Glutamatergic neuron (in vitro differentiated cells): Measurements from ENCODE around the gene TACC2. TPM values are rescaled to one million over a fixed set of nuclear protein-coding genes. Genes with fewer than 3 reads are reported as not detected.

ENCODE experiments used
- DNase-seq: peaks from one replicate; pipeline ENCODE4 v3.0.0; 2022
- H3K27ac Mint-ChIP-seq: one replicate; pipeline ENCODE4 v1.8.0; 2020; ENCODE audit warnings: mild to moderate bottlenecking, mixed read lengths, inconsistent platforms; ENCODE audit not compliant: unreplicated experiment
- H3K27me3 Mint-ChIP-seq: one replicate; pipeline ENCODE4 v1.8.0; 2020; ENCODE audit warnings: mild to moderate bottlenecking, moderate library complexity, mixed read lengths, inconsistent platforms; ENCODE audit not compliant: unreplicated experiment
- H3K36me3 Mint-ChIP-seq: one replicate; pipeline ENCODE4 v1.8.0; 2020; ENCODE audit warnings: mild to moderate bottlenecking, mixed read lengths, inconsistent platforms; ENCODE audit not compliant: unreplicated experiment
- H3K4me1 Mint-ChIP-seq: one replicate; pipeline ENCODE4 v1.8.0; 2020; ENCODE audit warnings: mild to moderate bottlenecking, low read depth, mixed read lengths, inconsistent platforms; ENCODE audit not compliant: unreplicated experiment
- H3K4me3 Mint-ChIP-seq: one replicate; pipeline ENCODE4 v1.8.0; 2020; ENCODE audit warnings: mild to moderate bottlenecking, mixed read lengths, inconsistent platforms; ENCODE audit not compliant: unreplicated experiment
- H3K9me3 Mint-ChIP-seq: one replicate; pipeline ENCODE4 v1.8.0; 2020; ENCODE audit warnings: mild to moderate bottlenecking, moderate library complexity, mixed read lengths, inconsistent platforms; ENCODE audit not compliant: unreplicated experiment
- total RNA-seq: library from RNA; stranded (reverse); fragmentation: NEBNext Ultra II Directional; extraction: Animal tissue kit (Norgen Biotek cat#: 25700); gene quantifications from one replicate; pipeline ENCODE4 v1.2.1, GENCODE V29; 2021; ENCODE audit not compliant: unreplicated experiment
- TF ChIP-seq, protein P1 (sequence below): fragments of 200-600 bp; sonication (generic); IDR thresholded peaks from one replicate; pipeline ENCODE4 v1.5.0; 2021; ENCODE audit not compliant: partially characterized antibody, unreplicated experiment

TACC2 gene
- total RNA-seq, 1 donor from 2014 or later: 499 TPM

DNA sequence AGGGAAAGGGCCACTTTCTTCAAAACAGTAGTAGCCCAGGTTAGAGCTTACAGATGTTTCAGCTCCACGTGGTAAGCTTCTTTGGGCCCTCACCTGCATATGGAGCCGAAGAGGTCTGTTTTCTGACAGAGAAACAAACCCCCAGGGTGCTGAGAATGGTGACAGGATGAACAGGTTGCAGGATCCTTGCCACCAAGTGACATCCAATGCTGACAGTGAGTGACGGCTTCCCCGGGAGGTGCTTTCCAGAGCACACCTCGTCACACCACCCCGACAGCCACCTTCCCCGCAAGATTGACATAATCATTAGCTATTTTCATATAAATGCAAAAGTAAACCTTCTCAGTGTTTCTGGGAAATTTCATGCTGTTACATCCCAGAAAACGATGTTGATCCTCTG is 172.8 kb downstream of the TACC2 start:
- Mint-ChIP-seq H3K27ac (peak overlapping the region; percentile 99), H3K4me3 (peak overlapping the region; percentile 95), H3K27me3 (peaks cover 36% of the 10 kb centered on the region), H3K9me3 (peaks cover 40% of the 10 kb centered on the region), H3K36me3 (no peaks in the 10 kb centered on the region), H3K4me1 (peaks cover 58% of the 10 kb centered on the region)
- DNase-seq: no peak
- TF ChIP-seq, protein P1, sequence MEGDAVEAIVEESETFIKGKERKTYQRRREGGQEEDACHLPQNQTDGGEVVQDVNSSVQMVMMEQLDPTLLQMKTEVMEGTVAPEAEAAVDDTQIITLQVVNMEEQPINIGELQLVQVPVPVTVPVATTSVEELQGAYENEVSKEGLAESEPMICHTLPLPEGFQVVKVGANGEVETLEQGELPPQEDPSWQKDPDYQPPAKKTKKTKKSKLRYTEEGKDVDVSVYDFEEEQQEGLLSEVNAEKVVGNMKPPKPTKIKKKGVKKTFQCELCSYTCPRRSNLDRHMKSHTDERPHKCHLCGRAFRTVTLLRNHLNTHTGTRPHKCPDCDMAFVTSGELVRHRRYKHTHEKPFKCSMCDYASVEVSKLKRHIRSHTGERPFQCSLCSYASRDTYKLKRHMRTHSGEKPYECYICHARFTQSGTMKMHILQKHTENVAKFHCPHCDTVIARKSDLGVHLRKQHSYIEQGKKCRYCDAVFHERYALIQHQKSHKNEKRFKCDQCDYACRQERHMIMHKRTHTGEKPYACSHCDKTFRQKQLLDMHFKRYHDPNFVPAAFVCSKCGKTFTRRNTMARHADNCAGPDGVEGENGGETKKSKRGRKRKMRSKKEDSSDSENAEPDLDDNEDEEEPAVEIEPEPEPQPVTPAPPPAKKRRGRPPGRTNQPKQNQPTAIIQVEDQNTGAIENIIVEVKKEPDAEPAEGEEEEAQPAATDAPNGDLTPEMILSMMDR: no peak

DNA sequence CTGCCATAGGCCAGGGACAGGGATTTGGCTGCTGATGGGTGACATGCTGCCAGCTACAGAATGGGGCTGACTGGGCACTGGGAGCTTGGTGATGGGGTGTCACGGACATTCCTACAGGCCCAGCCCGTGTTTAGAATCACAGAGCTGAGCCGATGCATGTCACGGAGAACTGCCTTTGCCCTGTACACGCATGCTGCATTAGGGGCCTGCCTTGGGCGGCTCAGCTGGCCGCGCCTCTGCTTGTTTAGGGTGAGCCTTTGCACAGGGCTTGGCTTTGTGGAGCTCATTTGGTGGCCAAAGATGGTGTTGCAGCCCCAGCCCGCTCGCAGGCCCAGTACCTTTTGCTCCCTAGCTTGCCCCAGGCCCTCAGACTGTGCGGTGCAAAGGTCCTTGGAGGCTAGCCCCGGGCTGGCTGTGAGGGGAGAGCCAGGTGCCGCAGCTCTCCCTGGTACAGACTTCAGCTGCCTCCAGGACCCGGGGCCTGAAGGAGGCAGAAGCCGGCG is 173.8 kb downstream of the TACC2 start:
- H3K4me3 Mint-ChIP-seq: peak overlapping the region; percentile 95
- peak; percentile 70 for DNase-seq
- TF ChIP-seq, protein P1: peak; percentile 52
- peaks cover 35% of the 10 kb centered on the region for H3K27me3 Mint-ChIP-seq
- H3K4me1 Mint-ChIP-seq: peaks cover 60% of the 10 kb centered on the region
- peaks cover 45% of the 10 kb centered on the region for H3K9me3 Mint-ChIP-seq
- H3K27ac Mint-ChIP-seq: peak overlapping the region; percentile 99
- H3K36me3 Mint-ChIP-seq: no peaks in the 10 kb centered on the region

DNA sequence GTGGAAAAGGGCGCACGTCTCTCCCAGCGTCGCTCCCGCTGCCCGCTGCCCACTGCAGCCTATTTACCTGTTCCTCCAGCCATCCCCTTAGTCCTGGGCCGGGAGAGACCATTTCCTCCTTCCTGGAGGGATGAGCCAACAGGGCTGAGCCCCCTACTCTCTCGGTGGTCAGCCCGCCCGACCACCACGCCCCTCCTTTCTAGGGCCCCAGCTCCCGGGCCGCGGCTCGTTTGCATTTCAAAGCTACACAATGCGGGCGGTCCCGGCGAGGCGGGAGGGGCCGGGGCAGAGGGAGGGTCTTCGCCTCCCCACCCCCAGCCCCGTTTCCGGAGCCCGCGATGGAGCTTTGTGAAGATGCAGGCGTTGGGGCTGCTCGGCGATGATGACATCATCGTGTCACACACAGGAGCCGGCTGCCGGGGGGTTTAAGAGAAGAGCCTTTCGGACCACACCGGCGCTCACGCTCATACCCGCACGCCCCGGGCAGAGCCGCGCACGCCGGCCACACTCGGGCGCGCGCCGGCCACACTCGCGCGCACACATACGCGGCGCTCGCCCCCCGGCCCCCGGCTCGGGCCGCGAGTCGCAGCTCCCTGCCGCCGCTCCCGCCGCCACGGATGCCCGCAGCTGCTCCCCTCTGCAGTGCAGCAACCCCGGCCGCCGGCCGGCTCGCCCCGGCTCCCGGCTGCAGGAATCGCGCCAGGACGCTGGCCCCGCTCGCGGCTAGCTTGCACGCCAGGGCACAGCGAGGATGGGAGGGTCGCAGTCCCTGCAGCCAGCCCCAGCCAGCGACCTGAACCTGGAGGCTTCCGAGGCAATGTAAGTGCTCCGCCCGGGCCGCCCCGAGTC is 174.4 kb downstream of the TACC2 start:
- H3K36me3 Mint-ChIP-seq: no peaks in the 10 kb centered on the region
- peak; percentile 98 for DNase-seq
- H3K9me3 Mint-ChIP-seq: peaks cover 45% of the 10 kb centered on the region
- peak overlapping the region; percentile 100 for H3K4me3 Mint-ChIP-seq
- peak overlapping the region; percentile 100 for H3K27ac Mint-ChIP-seq
- peaks cover 63% of the 10 kb centered on the region for H3K4me1 Mint-ChIP-seq
- TF ChIP-seq, protein P1: no peak
- H3K27me3 Mint-ChIP-seq: peaks cover 35% of the 10 kb centered on the region

DNA sequence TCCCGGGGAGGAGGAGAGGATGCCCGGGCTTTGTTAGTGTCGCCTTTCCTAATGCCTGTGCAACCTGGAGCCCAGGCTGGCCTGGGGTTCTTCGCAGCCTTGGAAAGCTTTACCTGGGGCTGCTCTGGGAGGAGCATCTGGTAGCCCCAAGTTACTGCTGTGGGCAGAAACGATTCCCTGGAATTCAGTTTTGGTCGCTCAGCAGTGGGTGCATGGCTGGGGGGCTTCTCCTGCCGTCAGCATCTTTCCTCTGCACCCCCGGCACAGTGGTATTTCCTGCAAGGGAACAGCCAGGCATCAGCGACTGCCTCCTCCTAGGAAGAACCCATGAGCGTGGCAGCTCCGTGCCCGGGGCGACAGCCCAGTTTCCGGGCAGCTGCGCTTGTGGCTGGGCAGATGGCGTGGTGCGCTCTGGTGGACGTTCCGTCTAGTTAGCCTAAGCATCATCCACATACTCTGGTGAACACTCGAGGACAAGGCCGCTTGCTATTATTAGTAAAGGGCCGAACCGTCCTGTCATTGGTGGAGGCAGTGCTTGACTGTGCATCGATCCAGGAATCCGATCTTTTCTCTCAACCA is 175.1 kb downstream of the TACC2 start:
- H3K27ac Mint-ChIP-seq: peak overlapping the region; percentile 100
- H3K4me3 Mint-ChIP-seq: peak overlapping the region; percentile 100
- TF ChIP-seq, protein P1: no peak
- peaks cover 63% of the 10 kb centered on the region for H3K4me1 Mint-ChIP-seq
- H3K9me3 Mint-ChIP-seq: peaks cover 43% of the 10 kb centered on the region
- DNase-seq: peak; percentile 77
- H3K27me3 Mint-ChIP-seq: peaks cover 35% of the 10 kb centered on the region
- H3K36me3 Mint-ChIP-seq: no peaks in the 10 kb centered on the region
